Testis (tissue), 3 donors: Measurements from ENCODE around the gene DHRS7B. TPM values are rescaled to one million over a fixed set of nuclear protein-coding genes. Genes with fewer than 3 reads are reported as not detected.

Experiments
- DNase-seq: peaks from one replicate; pipeline ENCODE4 v3.0.0-alpha.2; 2019
- H3K27ac ChIP-seq, 2 donors: fragments of 200-600 bp; sonication (generic); one replicate each; pipeline ENCODE4 v1.5.1; 2019
- H3K27me3 ChIP-seq: fragments of 200-600 bp; sonication (generic); one replicate; pipeline ENCODE4 v1.5.1; 2019
- H3K36me3 ChIP-seq: fragments of 200-600 bp; sonication (generic); one replicate; pipeline ENCODE4 v1.5.1; 2017; ENCODE audit warnings: low read depth; ENCODE audit errors: missing control alignments
- H3K4me1 ChIP-seq: fragments of 200-600 bp; sonication (generic); one replicate; pipeline ENCODE4 v1.5.1; 2019
- H3K4me3 ChIP-seq, 2 donors: fragments of 200-600 bp; sonication (generic); one replicate each; pipeline ENCODE4 v1.5.1; 2017 to 2019
- H3K9me3 ChIP-seq: fragments of 200-600 bp; sonication (generic); one replicate; pipeline ENCODE4 v1.5.1; 2017
- POLR2A ChIP-seq: fragments of 450-650 bp; IDR thresholded peaks from one replicate; pipeline ENCODE4 v1.6.1; 2017; ENCODE audit warnings: antibody characterized with exemption, mild to moderate bottlenecking, moderate library complexity
- WGBS, 2 donors: methylation state at CpG; one replicate each; pipeline ENCODE4 v1.1.5; 2018; 5-methylcytosine and 5-hydroxymethylcytosine counted together
- intact Hi-C: fragments of 100-400 bp; cut with DNase I; formaldehyde crosslinking; loops from one replicate; pipeline ENCODE4 v1.15.1; 2023; ENCODE audit warnings: low total_unique reads
- polyA plus RNA-seq: library from polyadenylated mRNA; stranded (reverse); fragments of 350-450 nt; fragmentation: Illumina TruSeq; extraction: RNeasy Lipid Tissue Mini Kit (QIAGEN cat#74804); gene quantifications from one replicate; pipeline ENCODE4 v1.2.3, GENCODE V29; 2014; ENCODE audit warnings: low read depth, low replicate concordance; ENCODE audit not compliant: insufficient read depth
- total RNA-seq, 2 donors: library from RNA; depleted of rRNA; stranded (reverse); fragments of >200 nt; gene quantifications; one replicate each; pipeline ENCODE4 v1.2.3, GENCODE V29; 2016
- TF ChIP-seq, protein P1 (sequence below), 3 experiments: fragments of 450-650 bp in 2 of 3; fragments of 200-600 bp in 1 of 3; sonication (generic) in 1 of 3; IDR thresholded peaks; one replicate each; pipeline ENCODE4 v1.5.1; 2016 to 2019; ENCODE audit warnings: antibody characterized with exemption in 3 of 3, mild to moderate bottlenecking in 2 of 3, moderate library complexity in 1 of 3

DHRS7B gene
- total and polyA plus RNA-seq, 3 donors from 2014 or later, result 39.0 to 81.7 (median 53.6) TPM

DNA sequence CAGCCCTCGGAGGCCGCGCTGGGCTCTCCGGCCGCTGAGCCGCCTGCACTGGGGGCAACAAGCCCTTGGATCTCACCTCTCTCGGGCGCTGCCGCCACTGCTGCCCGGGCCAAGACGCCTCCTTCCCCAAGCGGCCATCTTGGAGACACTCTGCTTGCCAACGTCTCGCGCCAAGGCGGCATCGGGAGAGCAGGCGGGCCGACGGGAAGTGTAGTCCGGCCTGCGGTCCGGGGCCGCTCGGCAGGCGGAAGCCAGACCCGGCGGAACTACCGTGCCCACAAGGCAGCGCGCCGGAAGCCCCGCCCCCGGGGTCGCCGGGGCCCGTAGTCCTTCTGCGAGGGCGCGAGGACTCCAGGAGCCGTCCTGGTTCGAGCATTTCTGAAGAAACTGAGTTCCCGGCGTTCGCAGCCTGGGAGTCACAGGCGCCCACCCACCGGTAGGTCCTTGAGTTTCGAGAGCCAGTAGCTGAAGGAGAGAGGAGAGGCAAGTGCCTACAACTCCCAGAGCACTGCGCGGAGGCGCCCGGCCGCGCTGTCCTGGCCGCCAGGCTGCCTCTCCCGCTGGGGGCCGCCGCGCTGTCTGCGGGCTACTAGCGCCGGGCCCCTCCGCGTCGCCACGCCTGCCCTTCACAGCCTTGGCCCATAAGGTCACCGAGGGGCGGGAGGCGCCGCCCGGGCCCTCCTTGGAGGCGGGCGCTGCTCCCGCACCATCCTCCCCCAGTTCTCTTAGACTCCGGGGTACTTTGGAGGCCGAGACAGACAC, 87.4 kb downstream of the DHRS7B start, which contains the start of gene TMEM11:
Gene TMEM11, minus strand, starts transcription at position 147 of the 762 bp plus-strand sequence. Its CDS starts 9 bp downstream, at position 138.
- TF ChIP-seq, protein P1, sequence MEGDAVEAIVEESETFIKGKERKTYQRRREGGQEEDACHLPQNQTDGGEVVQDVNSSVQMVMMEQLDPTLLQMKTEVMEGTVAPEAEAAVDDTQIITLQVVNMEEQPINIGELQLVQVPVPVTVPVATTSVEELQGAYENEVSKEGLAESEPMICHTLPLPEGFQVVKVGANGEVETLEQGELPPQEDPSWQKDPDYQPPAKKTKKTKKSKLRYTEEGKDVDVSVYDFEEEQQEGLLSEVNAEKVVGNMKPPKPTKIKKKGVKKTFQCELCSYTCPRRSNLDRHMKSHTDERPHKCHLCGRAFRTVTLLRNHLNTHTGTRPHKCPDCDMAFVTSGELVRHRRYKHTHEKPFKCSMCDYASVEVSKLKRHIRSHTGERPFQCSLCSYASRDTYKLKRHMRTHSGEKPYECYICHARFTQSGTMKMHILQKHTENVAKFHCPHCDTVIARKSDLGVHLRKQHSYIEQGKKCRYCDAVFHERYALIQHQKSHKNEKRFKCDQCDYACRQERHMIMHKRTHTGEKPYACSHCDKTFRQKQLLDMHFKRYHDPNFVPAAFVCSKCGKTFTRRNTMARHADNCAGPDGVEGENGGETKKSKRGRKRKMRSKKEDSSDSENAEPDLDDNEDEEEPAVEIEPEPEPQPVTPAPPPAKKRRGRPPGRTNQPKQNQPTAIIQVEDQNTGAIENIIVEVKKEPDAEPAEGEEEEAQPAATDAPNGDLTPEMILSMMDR (IDR thresholded peaks at IDR 0.05), result peak in 1 of 3 experiments; percentile 28
- no peak for TF ChIP-seq POLR2A
- 0% methylated on average over 20 to 76 of the region's 76 CpGs for WGBS, 2 donors
- peak; percentile 97 for DNase-seq
- Histone ChIP-seq H3K9me3 (no peaks in the 10 kb centered on the region), H3K27ac (peak within 1 kb of the TSS; percentile 92 to 96), H3K36me3 (no peaks in the 10 kb centered on the region), H3K4me3 (peak within 1 kb of the TSS; percentile 92 to 95), H3K27me3 (no peaks in the 10 kb centered on the region), H3K4me1 (peaks cover 49% of the 10 kb centered on the region)
- intact Hi-C loops, result no loop called here

DNA sequence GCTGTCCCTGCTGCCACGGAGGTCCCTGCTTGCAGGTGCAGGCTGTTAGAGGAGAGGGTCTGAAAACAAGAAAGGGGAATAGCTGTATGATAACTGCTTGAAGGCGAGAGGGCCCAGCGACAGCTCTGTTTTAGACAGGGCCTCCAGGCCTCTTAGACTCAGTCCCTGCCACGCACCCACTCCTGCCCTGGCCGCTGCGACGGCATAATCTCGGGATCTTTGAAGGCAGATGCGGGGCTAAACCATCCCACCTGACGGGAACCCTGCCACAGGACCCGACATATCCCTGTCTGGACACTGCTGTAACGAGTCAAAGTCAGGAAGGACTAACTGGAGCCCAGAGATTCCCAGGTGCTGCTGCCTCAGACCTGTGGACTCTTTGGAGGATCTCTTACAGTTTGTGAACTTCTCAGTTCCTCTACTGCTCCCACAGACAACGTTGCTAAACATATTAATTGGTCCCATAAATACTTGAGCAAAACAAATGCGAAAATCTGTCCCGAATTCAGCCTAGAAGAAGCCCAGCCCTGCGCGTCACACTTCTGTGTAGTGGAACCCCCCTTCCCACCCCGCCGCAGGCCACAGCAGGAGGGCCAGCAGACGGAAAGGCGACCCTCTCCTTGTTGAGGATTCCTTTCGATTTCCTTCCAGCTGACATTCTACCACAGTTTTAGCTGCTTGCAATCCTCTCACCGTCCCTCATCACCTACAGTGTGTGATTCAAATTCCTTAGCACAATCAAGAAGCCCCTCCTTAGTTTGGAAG, 88.2 kb downstream of the DHRS7B start:
- DNase-seq, result no peak
- Histone ChIP-seq H3K27ac (peak overlapping the region; percentile 92 to 96), H3K4me3 (peak overlapping the region; percentile 92 to 95), H3K27me3 (no peaks in the 10 kb centered on the region), H3K9me3 (no peaks in the 10 kb centered on the region), H3K36me3 (no peaks in the 10 kb centered on the region), H3K4me1 (peaks cover 41% of the 10 kb centered on the region)
- WGBS, 2 donors, result 4 to 12% methylated on average over 21 to 23 of the region's 23 CpGs
- TF ChIP-seq POLR2A, result no peak
- TF ChIP-seq, protein P1 (IDR thresholded peaks at IDR 0.05), result no peak
- intact Hi-C loops, result no loop called here

DNA sequence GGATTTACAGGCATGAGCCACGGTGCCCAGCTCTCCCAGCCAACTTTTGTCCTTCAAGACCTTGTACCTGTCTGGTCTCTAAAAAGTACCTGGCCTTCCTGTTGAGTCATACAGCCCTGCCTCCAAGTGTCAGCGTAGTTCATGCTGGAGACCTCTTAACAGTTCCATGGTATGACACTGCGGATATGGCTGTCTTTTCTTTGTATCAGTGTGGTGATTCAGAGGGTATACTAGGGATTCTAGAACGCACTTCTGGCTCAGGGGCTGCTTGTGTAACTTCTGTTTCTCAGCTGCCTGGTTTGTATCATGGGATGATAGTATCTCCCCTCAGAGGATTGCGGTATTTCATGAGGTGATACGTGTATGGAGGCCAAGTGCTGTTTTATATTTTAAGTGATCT, 89.2 kb downstream of the DHRS7B start:
- H3K9me3 ChIP-seq, result no peaks in the 10 kb centered on the region
- no peak overlapping the region for H3K4me3 ChIP-seq
- WGBS, 2 donors, result 74 to 90% methylated on average over 6 of the region's 6 CpGs
- DNase-seq, result no peak
- no peak for TF ChIP-seq POLR2A
- TF ChIP-seq, protein P1 (IDR thresholded peaks at IDR 0.05), result no peak
- peaks cover 31% of the 10 kb centered on the region for H3K4me1 ChIP-seq
- H3K36me3 ChIP-seq, result no peaks in the 10 kb centered on the region
- intact Hi-C loops, result no loop called here
- no peaks in the 10 kb centered on the region for H3K27me3 ChIP-seq
- no peak overlapping the region for H3K27ac ChIP-seq

DNA sequence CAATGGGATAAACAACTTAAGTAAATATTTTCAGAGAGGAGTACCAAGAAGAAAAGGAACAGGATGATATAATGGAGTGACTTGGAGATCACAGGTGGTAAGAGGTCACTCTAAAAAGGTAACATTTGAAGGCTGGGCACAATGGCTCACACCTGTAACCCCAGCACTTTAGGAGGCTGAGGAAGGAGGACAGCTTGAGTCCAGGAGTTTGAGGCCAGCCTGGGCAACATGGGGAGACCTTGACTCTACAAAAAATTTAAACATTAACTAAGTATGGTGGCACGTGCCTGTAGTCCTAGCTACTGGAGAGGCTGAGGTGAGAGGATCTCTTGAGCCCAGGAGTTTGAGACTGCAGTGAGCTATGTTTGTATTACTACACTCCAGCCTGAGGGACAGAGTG, 90.6 kb downstream of the DHRS7B start:
- peaks cover 17% of the 10 kb centered on the region for H3K4me1 ChIP-seq
- no peak overlapping the region for H3K4me3 ChIP-seq
- DNase-seq, result no peak
- H3K27ac ChIP-seq, result no peak overlapping the region
- no peaks in the 10 kb centered on the region for H3K36me3 ChIP-seq
- 80 to 84% methylated on average over 1 of the region's 1 CpG for WGBS, 2 donors
- no peaks in the 10 kb centered on the region for H3K27me3 ChIP-seq
- intact Hi-C loops, result no loop called here
- no peaks in the 10 kb centered on the region for H3K9me3 ChIP-seq
- TF ChIP-seq, protein P1 (IDR thresholded peaks at IDR 0.05), result no peak
- TF ChIP-seq POLR2A, result no peak
